GM23248 (cell line): ENCODE data around the gene CUTC. TPM values are rescaled to one million over a fixed set of nuclear protein-coding genes. Genes with fewer than 3 reads are reported as not detected.
"Not testable (repeated sequence)": the region's sequence is repeated elsewhere in the genome, so short reads cannot be mapped to it uniquely, and the experiment has no call there.

Experiments used
- DNase-seq: peaks from one replicate; pipeline ENCODE4 v3.0.0-alpha.2; 2015
- H2AFZ ChIP-seq: fragments of 200-600 bp; sonication (generic); 2 replicates; pipeline ENCODE4 v1.6.1; 2016; ENCODE audit warnings: antibody characterized with exemption
- H3F3A ChIP-seq: fragments of 200-600 bp; sonication (generic); 2 replicates; pipeline ENCODE4 v1.6.1; 2016; ENCODE audit warnings: mild to moderate bottlenecking, antibody characterized with exemption, mixed run types; ENCODE audit not compliant: insufficient read depth
- H3K27ac ChIP-seq: fragments of 200-600 bp; sonication (generic); 2 replicates; pipeline ENCODE4 v1.5.1; 2016; ENCODE audit warnings: mild to moderate bottlenecking
- H3K27me3 ChIP-seq: fragments of 200-600 bp; sonication (generic); replicated peaks from 2 replicates; pipeline ENCODE4 v1.6.1; 2016; ENCODE audit warnings: mild to moderate bottlenecking; ENCODE audit not compliant: insufficient read depth
- H3K36me3 ChIP-seq: fragments of 200-600 bp; sonication (generic); 2 replicates; pipeline ENCODE4 v1.6.1; 2016; ENCODE audit warnings: low read depth, mild to moderate bottlenecking
- H3K4me1 ChIP-seq: fragments of 200-600 bp; sonication (generic); 2 replicates; pipeline ENCODE4 v1.6.1; 2016; ENCODE audit warnings: mild to moderate bottlenecking; ENCODE audit not compliant: insufficient read depth
- H3K4me2 ChIP-seq: fragments of 200-600 bp; sonication (generic); one replicate; pipeline ENCODE4 v1.6.1; 2016; ENCODE audit warnings: mild to moderate bottlenecking; ENCODE audit not compliant: unreplicated experiment
- H3K4me3 ChIP-seq: fragments of 200-600 bp; sonication (generic); 2 replicates; pipeline ENCODE4 v1.5.1; 2016; ENCODE audit warnings: mild to moderate bottlenecking
- H3K79me2 ChIP-seq: fragments of 200-600 bp; sonication (generic); 2 replicates; pipeline ENCODE4 v1.6.1; 2016; ENCODE audit warnings: mild to moderate bottlenecking; ENCODE audit not compliant: insufficient read depth
- H3K9ac ChIP-seq: fragments of 200-600 bp; sonication (generic); 2 replicates; pipeline ENCODE4 v1.6.1; 2016; ENCODE audit warnings: mild to moderate bottlenecking
- H3K9me2 ChIP-seq: fragments of 200-600 bp; sonication (generic); 2 replicates; pipeline ENCODE4 v1.6.1; 2016; ENCODE audit warnings: mixed run types, mild to moderate bottlenecking, moderate library complexity; ENCODE audit not compliant: insufficient read depth
- H3K9me3 ChIP-seq: fragments of 200-600 bp; sonication (generic); one replicate; pipeline ENCODE4 v1.6.1; 2017; ENCODE audit warnings: low read depth
- H4K20me1 ChIP-seq: fragments of 200-600 bp; sonication (generic); 2 replicates; pipeline ENCODE4 v1.6.0; 2016; ENCODE audit not compliant: insufficient read depth
- EZH2 ChIP-seq: fragments of 200-600 bp; sonication (generic); IDR thresholded peaks from 2 replicates; pipeline ENCODE4 v1.6.1; 2018; ENCODE audit warnings: antibody characterized with exemption, mild to moderate bottlenecking; ENCODE audit not compliant: insufficient read depth, poor library complexity, severe bottlenecking
- EZH2phosphoT487 ChIP-seq: fragments of 200-600 bp; sonication (generic); IDR thresholded peaks from 2 replicates; pipeline ENCODE4 v1.6.1; 2018; ENCODE audit warnings: antibody characterized with exemption, moderate library complexity, mild to moderate bottlenecking, low read depth; ENCODE audit not compliant: insufficient read depth
- WGBS, 2 experiments: methylation state at CpG; one replicate each; pipeline ENCODE4 v1.1.6; 2015 to 2017; ENCODE audit warnings: low lambda C conversion rate in 2 of 2, low coverage in 1 of 2; ENCODE audit errors: missing lambda C conversion rate in 2 of 2; 5-methylcytosine and 5-hydroxymethylcytosine counted together
- in situ Hi-C: fragments of 300-500 bp; cut with MboI; formaldehyde crosslinking; loops from 2 replicates; pipeline ENCODE4 v1.15.0; 2020
- polyA plus RNA-seq: library from polyadenylated mRNA; unstranded; fragments of >200 nt; fragmentation: Nextera tagmentation; extraction: Ambion mirVana; gene quantifications from 2 replicates; pipeline ENCODE4 v1.2.1, GENCODE V29; 2016
- total RNA-seq: library from RNA; depleted of rRNA; stranded (reverse); fragments of >200 nt; shearing (Covaris generic); gene quantifications from 2 replicates; pipeline ENCODE4 v1.2.3, GENCODE V29; 2014

CUTC gene
- total and polyA plus RNA-seq, 2 experiments from 2014 or later = 20.9 to 25.7 TPM

DNA sequence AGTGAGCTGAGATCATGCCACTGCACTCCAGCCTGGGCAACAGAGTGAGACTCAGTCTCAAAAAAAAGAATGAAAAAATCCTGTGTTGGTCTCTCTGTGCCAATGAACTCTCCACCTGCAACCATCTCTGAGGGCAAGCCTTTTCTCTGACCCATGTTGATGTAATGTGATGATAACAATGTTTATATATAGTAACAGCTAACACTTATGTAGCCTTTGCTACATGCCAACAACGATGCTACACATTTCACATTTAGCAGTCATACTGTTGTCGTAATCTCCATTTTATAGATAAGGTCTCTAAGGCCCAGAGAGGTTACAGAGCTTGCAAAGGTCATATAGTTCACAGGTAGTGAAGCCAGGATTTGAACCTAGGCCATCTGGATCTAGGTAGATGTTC is 11.6 kb upstream of the CUTC start:
- no peaks in the 10 kb centered on the region for H3K27me3 ChIP-seq
- no peak for DNase-seq
- H3K36me3 ChIP-seq = peaks cover 62% of the 10 kb centered on the region
- TF ChIP-seq EZH2 (no peak), EZH2phosphoT487 (no peak)
- H3K27ac ChIP-seq = no peak overlapping the region
- 0 out of 2 replicates have a peak, but pooled peaks cover 4% of the 10 kb centered on the region for H3K79me2 ChIP-seq
- no peak overlapping the region for H3K4me3 ChIP-seq
- no peaks in the 10 kb centered on the region for H3K9me3 ChIP-seq
- H4K20me1 ChIP-seq = no peaks in the 10 kb centered on the region
- in situ Hi-C loops = no loop called here
- no peak overlapping the region for H2AFZ ChIP-seq
- H3K9ac ChIP-seq = no peak overlapping the region
- no peaks in the 10 kb centered on the region for H3K4me1 ChIP-seq
- no peaks in the 10 kb centered on the region for H3K9me2 ChIP-seq
- peaks cover 9% of the 10 kb centered on the region; the same call in 1 of the 2 replicates for H3F3A ChIP-seq
- whole genome bisulfite sequencing, 2 experiments = 81 to 83% methylated on average over 2 of the region's 2 CpGs
- no peak overlapping the region for H3K4me2 ChIP-seq

- Histone ChIP-seq H3K4me1 (peaks cover 18% of the 10 kb centered on the region; the same call in 1 of the 2 replicates), H3K79me2 (peaks cover 36% of the 10 kb centered on the region), H3K4me2 (no peak overlapping the region), H4K20me1 (no peaks in the 10 kb centered on the region), H3K9ac (no peak overlapping the region), H3F3A (peaks cover 17% of the 10 kb centered on the region), H3K9me3 (no peaks in the 10 kb centered on the region), H3K9me2 (no peaks in the 10 kb centered on the region), H3K4me3 (no peak overlapping the region), H3K36me3 (peaks cover 19% of the 10 kb centered on the region), H3K27ac (no peak overlapping the region; the same call in 1 of the 2 replicates), H3K27me3 (no peaks in the 10 kb centered on the region), H2AFZ (no peak overlapping the region)
- no peak for TF ChIP-seq EZH2phosphoT487
- TF ChIP-seq EZH2 = no peak
- peak; percentile 51 for DNase-seq
- 97 to 100% methylated on average over 1 of the region's 1 CpG for WGBS, 2 experiments
- in situ Hi-C loops = no loop called here
Observed at GRCh38 chr10:99730026-99730425, 2.0 kb upstream of the CUTC start.

GRCh38 chr10:99731306-99732032 is 565 bp upstream of the CUTC start:
- in situ Hi-C loops = no loop called here
- Histone ChIP-seq H3K36me3 (peaks cover 10% of the 10 kb centered on the region), H3K9ac (peak overlapping the region; percentile 86), H3K4me1 (peaks cover 20% of the 10 kb centered on the region; the same call in 1 of the 2 replicates), H2AFZ (peak overlapping the region; percentile 93), H3K4me2 (peak overlapping the region; percentile 100), H3K9me2 (no peaks in the 10 kb centered on the region), H3K9me3 (no peaks in the 10 kb centered on the region), H3K27ac (peak overlapping the region; percentile 75), H3K4me3 (peak overlapping the region; percentile 96), H3F3A (peaks cover 17% of the 10 kb centered on the region), H4K20me1 (no peaks in the 10 kb centered on the region), H3K79me2 (peaks cover 46% of the 10 kb centered on the region), H3K27me3 (no peaks in the 10 kb centered on the region)
- WGBS, 2 experiments = 4 to 5% methylated on average over 16 of the region's 16 CpGs
- TF ChIP-seq EZH2phosphoT487 (no peak), EZH2 (no peak)
- no peak for DNase-seq

DNA sequence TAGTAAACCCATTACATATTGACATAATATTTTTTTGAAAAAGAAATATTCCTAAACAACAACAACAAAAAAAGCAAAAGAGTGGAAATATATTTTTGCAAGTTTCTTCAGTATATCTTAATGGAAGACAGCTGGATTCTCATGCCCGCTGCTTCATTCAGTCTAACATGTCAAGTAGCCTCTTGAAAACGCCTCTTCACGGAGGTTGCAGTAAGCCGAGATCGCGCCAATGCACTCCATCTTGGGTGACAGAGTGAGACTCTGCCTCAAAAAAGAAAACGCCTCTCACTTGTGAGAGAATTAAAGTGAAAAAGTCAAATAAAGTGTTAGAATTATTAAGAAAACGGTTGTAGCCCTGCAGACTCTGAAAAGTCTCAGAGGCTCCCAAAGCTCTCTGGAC is 1.3 kb downstream of the CUTC start:
- Histone ChIP-seq H3K79me2 (peaks cover 49% of the 10 kb centered on the region), H2AFZ (peak overlapping the region; percentile 64), H3K27ac (peak overlapping the region; percentile 33), H3K36me3 (peaks cover 14% of the 10 kb centered on the region), H3K4me3 (peak overlapping the region; percentile 96), H3K4me2 (peak overlapping the region; percentile 96), H3K27me3 (no peaks in the 10 kb centered on the region), H4K20me1 (no peaks in the 10 kb centered on the region), H3K4me1 (peaks cover 20% of the 10 kb centered on the region; the same call in 1 of the 2 replicates), H3K9ac (peak overlapping the region; percentile 86), H3K9me3 (no peaks in the 10 kb centered on the region), H3K9me2 (no peaks in the 10 kb centered on the region), H3F3A (peaks cover 15% of the 10 kb centered on the region)
- in situ Hi-C loops = no loop called here
- peak; percentile 75 for DNase-seq
- TF ChIP-seq EZH2phosphoT487 = no peak
- TF ChIP-seq EZH2 = no peak
- 3 to 4% methylated on average over 8 of the region's 8 CpGs for WGBS, 2 experiments

DNA sequence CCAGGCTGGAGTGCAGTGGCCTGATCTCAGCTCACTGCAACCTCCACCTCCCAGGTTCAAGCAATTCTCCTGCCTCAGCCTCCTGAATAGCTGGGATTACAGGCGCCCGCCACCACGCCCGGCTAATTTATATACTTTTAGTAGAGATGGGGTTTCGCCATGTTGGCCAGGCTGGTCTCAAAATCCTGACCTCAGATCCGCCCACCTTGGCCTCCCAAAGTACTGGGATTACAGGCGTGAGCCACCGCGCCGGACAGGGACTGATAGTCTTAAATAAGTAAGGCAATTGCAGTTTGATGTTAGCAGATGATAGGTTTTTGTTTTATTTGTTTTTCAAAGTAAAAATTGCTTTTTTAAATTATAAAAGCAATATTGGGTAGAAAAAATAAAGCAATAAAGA is 2.1 kb downstream of the CUTC start:
- peaks cover 18% of the 10 kb centered on the region for H3K36me3 ChIP-seq
- H3K27ac ChIP-seq, H3K9me3 ChIP-seq, H3K4me3 ChIP-seq, in situ Hi-C loops, H3K27me3 ChIP-seq, H2AFZ ChIP-seq, H4K20me1 ChIP-seq, H3K4me2 ChIP-seq, H3K9me2 ChIP-seq, DNase-seq, H3K9ac ChIP-seq: not testable (repeated sequence)
- peaks cover 12% of the 10 kb centered on the region for H3F3A ChIP-seq
- H3K4me1 ChIP-seq = peaks cover 20% of the 10 kb centered on the region; the same call in 1 of the 2 replicates
- H3K79me2 ChIP-seq = peaks cover 56% of the 10 kb centered on the region
- WGBS, 2 experiments = 92 to 93% methylated on average over 10 of the region's 10 CpGs
